ENCODE results near the gene PDPR. TPM values are rescaled to one million over a fixed set of nuclear protein-coding genes. Genes with fewer than 3 reads are reported as not detected.
"Not testable (repeated sequence)": the region's sequence is repeated elsewhere in the genome, so short reads cannot be mapped to it uniquely, and the experiment has no call there.

Gene PDPR
- total RNA-seq, 1 experiment from 2014 or later = 6.6 TPM

DNA sequence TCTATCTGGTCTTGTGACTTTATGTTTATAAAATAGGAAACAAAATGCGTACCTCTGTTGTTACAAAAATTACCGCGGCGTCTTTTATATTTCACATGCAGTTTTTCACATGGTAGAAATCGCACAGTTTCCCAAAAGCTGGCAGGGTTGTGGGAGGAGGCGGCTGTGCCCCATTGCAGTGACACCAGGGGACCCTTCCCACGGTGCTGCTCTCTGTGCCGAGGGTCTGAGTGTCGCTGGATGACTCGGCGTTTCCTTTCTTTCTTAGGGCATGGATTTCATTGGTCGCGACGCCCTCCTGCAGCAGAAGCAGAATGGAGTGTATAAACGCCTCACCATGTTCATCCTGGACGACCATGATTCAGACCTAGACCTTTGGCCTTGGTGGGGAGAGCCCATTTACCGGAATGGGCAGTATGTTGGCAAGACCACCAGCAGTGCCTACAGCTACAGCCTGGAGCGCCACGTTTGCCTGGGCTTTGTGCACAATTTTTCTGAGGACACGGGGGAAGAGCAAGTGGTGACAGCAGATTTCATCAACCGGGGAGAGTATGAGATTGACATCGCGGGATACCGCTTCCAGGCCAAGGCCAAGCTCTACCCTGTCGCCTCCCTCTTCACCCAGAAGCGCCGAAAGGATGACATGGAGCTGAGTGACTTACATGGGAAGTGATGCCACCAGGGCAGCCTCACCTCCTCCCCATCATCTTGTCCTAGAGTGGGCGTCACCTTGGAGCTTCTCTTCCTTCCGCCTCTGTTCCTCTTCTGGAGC is 42.3 kb downstream of the PDPR start:
- Histone ChIP-seq H3K27me3 (no peaks in the 10 kb centered on the region), H3K36me3 (peaks cover 85% of the 10 kb centered on the region), H3K9me3 (no peaks in the 10 kb centered on the region), H3K4me3 (no peak overlapping the region)
- no peak for DNase-seq

DNA sequence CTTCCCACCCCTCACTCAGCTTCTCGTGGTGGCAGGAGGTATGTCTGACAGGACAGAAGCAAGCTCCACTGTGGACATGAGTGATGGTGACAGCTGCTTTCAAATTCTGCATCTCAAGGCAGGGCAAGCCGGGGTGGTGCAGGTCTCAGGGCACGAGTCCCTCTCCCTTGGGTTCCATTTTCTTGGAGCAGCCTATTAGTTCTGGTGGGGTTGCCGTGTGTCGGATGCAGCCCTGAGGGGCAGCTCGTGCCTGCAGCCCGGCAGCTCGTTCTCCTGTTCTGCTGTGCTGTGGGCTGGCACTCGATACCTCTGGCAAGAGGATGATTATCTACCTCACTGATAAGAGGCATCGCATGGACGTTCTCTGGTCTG is 43.0 kb downstream of the PDPR start:
- Histone ChIP-seq H3K36me3 (peaks cover 78% of the 10 kb centered on the region), H3K4me3 (no peak overlapping the region), H3K27me3 (no peaks in the 10 kb centered on the region), H3K9me3 (no peaks in the 10 kb centered on the region)
- DNase-seq = no peak

DNA sequence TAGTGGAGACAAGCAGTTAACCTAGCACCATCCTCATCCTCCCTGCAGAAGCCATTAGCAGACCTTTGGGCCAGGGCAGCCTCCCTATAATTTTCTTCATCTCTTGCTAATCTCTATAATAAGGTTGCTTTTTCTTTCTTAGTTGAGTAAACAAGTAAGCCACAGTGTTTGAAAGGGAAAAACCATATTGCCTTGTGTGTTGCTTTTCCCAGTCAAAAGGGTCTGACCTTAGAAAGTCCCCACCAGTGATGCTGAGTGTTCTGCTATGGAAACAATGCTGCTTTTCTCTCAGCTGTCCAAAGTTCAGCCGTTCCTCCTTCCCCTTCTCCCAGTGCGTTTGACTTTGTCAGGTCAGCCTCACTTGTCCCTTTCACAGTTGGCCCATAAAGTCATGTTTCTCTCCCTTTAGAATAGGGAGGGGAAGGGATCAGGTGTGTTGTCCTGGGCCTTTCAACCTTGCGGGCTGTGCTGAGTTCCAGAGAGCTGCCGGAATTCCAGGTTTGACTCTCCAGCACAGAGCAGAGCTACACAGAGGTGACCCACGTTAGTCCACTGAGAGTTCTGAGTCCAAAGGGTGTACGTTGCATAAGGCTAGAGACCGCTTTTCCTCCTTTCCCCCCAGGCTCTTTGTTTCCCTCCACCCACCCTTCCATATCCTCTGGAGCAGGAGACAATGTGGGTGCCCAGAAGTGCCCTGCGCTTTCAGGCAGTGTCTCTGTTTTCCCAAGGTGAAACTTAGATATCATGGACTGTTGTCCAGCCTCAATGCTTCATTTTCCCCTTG is 43.5 kb downstream of the PDPR start:
- no peaks in the 10 kb centered on the region for H3K9me3 ChIP-seq
- DNase-seq = no peak
- H3K36me3 ChIP-seq = peaks cover 75% of the 10 kb centered on the region
- no peaks in the 10 kb centered on the region for H3K27me3 ChIP-seq
- H3K4me3 ChIP-seq = no peak overlapping the region

DNA sequence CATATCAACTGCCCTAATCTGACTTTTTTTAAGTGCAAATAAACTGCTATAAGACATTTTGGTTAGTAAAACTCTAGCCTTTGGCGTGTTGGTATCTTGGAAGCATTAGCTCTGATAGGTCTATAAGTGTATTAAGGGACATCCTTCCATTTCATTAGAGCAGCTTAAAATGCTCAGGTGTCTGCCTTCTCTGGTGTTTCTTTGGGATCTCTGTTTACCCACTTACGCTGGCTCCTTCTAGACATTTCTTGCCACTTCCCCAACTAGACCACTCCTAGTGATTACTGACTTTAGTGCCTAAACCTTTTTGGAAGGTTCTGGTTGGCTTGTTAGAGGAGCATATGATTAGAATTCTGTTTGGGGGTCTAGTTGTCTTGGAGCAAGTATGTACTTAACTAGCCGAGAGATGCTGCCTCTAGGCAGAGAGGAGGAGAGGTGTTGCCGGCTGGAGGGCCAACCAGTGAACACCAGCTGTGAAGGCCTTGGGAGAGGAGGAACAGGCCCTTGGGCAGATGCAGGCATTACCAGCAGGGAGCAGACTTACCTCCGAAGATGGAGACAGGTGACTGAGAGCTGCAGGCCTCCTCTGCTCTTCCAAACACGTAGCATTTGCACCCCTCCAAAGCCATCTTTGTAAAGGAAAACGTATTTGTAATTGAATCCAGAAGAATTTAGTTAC is 44.3 kb downstream of the PDPR start:
- H3K4me3 ChIP-seq = no peak overlapping the region
- no peaks in the 10 kb centered on the region for H3K27me3 ChIP-seq
- DNase-seq = no peak
- H3K36me3 ChIP-seq = peaks cover 68% of the 10 kb centered on the region
- H3K9me3 ChIP-seq = no peaks in the 10 kb centered on the region

DNA sequence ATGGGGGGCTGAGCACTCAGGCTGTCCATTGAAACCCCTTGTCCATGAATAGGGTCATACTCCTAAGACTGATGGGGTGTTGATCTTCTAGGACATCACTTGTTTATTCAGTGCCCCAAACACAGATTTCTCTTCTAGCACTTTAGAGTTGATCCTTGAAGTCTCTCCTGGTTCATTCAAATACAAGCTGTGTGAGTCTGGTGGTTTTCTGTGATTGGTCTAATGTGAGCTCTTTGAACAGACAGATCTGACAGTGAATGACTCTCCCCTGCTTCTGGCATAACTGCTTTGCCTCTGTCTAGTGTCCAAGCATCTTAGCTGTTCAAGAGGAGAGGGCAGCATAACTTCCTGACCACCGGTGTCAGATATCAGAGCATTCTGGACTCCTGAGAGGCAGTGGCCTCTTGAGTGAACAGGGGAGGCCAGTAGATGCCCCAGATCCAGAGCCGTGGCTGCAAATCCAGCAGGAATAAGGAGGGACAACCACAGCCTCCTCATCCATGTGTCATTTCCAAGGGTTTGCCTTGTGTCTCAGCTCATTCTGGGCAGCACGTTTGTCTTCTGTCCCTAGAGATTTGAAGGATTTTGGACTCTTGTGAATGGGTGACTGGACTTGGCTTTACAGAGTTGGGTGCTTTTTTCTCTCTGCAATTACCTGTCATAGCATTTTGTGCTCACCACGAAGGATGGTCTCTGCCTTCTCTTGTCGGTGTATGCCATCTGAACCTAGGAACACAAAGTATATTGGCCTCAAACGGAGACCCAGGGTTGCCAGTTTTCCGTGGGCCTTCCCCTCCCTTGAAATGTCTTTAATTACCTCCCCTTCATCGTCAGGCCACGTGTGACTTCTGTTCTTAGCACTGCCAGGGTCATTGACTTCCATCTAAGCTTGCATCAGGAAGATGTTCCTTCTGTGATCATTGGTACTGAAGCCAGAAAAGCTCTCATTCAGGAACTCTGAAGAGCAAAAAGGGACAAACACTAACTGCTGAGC is 45.5 kb downstream of the PDPR start:
- peaks cover 55% of the 10 kb centered on the region for H3K36me3 ChIP-seq
- H3K9me3 ChIP-seq = no peaks in the 10 kb centered on the region
- no peaks in the 10 kb centered on the region for H3K27me3 ChIP-seq
- no peak overlapping the region for H3K4me3 ChIP-seq
- DNase-seq = no peak

DNA sequence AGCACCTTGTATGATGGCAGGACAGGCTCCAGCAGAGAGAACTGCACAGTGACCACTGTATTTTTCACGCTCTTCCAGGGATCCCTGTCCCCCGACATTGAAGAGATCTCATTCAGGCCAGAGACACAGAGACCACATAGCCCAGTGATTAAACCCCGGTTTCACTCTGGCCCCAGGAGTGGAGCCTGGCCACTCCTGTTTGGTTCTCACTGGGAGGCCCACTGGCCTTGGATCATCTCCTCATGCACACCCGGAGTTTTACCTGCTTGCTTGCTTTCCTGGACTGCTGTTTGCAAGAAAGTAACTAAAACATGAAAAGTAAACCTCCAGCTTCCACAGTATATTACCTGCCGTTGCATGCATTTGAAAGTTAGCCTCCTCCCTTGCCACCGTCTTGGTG is 46.3 kb downstream of the PDPR start:
- H3K27me3 ChIP-seq = no peaks in the 10 kb centered on the region
- H3K36me3 ChIP-seq = peaks cover 51% of the 10 kb centered on the region
- H3K9me3 ChIP-seq = no peaks in the 10 kb centered on the region
- DNase-seq = no peak
- no peak overlapping the region for H3K4me3 ChIP-seq

DNA sequence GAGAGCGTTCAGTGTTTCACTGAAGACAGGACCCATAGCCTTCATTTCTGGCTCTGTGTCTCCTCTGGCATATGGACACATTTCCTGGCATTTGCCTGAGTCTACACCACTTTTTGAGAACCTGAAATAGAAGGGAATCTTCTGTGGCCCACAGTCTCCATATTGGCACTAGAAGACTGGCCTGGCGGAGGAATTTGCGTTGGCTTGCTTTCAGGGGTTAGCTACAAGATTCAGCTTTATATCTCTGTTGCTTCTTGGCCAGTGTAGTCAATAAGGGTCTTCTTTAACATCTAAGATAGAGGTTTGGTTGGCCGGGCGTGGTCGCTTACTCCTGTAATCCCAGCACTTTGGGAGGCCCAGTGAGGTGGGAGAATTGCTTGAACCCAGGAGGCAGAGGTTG is 46.7 kb downstream of the PDPR start:
- Histone ChIP-seq H3K27me3 (no peaks in the 10 kb centered on the region), H3K4me3 (no peak overlapping the region), H3K36me3 (peaks cover 50% of the 10 kb centered on the region), H3K9me3 (no peaks in the 10 kb centered on the region)
- DNase-seq = no peak

DNA sequence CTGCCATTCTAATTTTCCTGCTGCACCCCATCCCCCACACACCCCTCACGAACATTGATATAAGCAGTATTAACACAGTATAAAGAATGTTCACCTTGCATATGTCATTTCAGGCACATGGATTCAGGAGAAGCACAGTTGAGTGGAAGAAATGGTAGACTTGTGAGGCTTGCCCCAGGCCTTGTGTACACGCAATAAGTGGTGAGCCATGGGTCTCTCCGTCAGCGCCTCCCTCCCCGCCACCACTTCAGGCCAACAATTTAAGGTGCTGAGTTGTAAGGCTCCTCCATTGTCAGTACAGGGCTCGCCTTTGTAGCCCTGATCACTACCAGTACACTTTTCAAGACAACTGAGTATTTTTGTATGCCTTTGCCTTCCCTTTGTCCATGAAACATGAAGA is 47.2 kb downstream of the PDPR start:
- H3K36me3 ChIP-seq = peaks cover 44% of the 10 kb centered on the region
- no peak for DNase-seq
- no peaks in the 10 kb centered on the region for H3K27me3 ChIP-seq
- no peak overlapping the region for H3K4me3 ChIP-seq
- no peaks in the 10 kb centered on the region for H3K9me3 ChIP-seq

DNA sequence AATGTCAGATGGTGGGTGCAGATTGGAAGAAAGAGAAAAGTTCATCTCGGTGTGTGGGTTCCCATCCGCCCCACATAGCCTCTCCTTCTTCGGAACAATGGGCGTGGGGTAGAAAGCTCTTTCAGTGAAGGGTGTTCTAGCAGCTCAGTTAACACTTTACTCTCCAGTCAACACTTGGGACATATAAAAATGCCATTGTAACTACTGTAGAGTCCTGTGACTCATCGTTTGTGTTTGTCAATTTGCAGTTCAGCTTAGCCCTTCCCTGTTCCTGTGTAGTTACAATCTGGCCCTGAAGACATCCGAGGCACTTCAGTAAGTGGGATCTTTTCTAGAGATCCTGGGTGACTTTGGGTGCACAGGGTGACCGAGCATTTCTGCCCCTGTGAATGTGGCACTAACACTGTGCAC is 47.9 kb downstream of the PDPR start:
- no peak overlapping the region for H3K4me3 ChIP-seq

DNA sequence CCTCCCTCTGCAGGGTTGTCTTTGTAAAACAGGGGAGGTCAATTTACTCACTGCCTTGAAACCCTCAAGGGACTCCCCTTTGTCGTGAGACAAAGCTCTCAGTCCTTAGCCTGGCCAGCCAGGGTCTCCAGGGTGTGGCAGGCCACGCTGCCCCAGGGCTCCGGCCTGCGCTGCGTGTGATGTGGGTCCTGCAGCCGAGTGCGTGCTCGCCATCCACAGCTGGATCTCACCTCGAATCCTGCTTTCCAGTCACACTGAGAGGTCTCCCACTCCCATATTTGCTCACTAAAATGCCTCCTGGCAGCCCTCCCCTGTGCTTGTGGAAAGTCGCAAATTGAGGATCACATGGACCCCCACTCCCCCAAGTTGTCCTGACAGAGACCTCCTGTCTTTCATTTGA is 49.5 kb downstream of the PDPR start:
- H3K4me3 ChIP-seq = no peak overlapping the region
- H3K36me3 ChIP-seq = peaks cover 23% of the 10 kb centered on the region
- DNase-seq = no peak
- no peaks in the 10 kb centered on the region for H3K9me3 ChIP-seq
- no peaks in the 10 kb centered on the region for H3K27me3 ChIP-seq

More for the DNA sequence above, 47.9 kb downstream of the PDPR start:
- Histone ChIP-seq H3K36me3 (peaks cover 38% of the 10 kb centered on the region), H3K27me3 (no peaks in the 10 kb centered on the region), H3K9me3 (no peaks in the 10 kb centered on the region)
- no peak for DNase-seq

DNA sequence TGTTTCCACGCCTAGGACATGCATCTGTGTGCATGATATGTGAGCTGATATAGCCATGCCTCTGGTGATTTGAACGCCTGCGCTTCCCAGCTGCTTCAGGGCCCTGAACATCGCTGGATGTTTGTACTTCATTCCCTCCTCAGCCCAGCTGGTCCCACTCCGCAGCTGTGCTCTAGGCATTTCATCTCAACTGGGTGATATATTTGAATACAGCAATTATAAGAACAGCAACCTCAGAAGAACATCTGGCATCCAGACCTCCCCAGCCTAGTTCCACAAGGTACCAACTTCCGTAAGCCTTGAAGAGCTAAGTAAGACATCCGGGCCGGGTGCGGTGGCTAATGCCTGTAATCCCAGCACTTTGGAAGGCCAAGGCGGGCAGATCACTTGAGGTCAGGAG is 52.6 kb downstream of the PDPR start:
- DNase-seq, H3K9me3 ChIP-seq, H3K36me3 ChIP-seq, H3K27me3 ChIP-seq, H3K4me3 ChIP-seq: not testable (repeated sequence)

DNA sequence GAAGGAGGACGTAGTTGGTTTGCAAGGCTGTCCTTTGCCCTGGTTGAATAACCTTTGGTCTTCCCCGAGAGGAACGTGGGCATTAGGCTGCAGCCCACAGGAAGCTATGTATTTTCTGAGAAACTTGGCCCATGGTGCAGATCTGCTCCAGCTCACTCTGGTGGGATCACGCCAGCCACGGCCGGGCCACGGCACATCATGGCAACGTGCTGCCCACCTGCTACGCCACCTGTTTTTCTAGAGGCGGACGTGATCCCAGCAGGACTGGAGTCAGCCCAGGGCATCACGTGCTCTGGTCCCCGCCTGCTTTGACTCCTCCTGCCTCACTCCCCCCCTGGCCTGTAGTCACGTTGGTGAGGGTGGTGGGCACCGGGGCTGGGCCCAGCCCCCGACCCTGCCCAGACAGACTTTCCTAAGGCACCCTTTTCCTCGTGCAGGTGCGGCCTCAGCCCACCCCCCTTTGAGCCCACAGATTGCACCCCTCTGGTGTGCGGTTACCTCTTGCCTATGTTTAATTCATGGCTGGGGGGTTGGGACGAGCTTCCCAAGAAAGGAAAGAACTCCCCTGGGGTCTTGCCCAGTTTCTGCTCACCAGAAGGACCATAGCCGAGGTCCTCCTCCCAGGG is 59.2 kb downstream of the PDPR start, which contains the start of gene CLEC18C:
TSS of gene CLEC18C (plus strand) at position 576 of the 626 bp plus-strand sequence. CDS start 492 bp downstream, outside the sequence.
- H3K9me3 ChIP-seq, H3K4me3 ChIP-seq: not testable (repeated sequence)

DNA sequence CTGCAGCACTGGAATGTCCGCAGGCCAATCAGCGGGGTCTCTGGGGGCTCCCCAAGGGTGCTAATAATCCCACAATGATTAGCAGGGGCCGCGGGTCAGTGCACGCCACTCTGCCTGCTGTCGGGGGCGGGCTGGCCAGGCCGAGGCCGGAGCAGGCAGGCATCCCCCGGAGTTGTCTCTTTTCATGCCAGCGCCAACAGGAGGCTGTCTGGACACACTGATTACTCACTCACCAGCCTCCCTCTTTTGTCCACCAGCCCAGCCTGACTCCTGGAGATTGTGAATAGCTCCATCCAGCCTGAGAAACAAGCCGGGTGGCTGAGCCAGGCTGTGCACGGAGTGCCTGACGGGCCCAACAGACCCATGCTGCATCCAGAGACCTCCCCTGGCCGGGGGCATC is 59.8 kb downstream of the PDPR start:
- not testable (repeated sequence) for H3K9me3 ChIP-seq, H3K36me3 ChIP-seq, DNase-seq, H3K4me3 ChIP-seq, H3K27me3 ChIP-seq

More for the DNA sequence above, 59.2 kb downstream of the PDPR start, which contains the start of gene CLEC18C:
- not testable (repeated sequence) for H3K36me3 ChIP-seq, H3K27me3 ChIP-seq, DNase-seq

DNA sequence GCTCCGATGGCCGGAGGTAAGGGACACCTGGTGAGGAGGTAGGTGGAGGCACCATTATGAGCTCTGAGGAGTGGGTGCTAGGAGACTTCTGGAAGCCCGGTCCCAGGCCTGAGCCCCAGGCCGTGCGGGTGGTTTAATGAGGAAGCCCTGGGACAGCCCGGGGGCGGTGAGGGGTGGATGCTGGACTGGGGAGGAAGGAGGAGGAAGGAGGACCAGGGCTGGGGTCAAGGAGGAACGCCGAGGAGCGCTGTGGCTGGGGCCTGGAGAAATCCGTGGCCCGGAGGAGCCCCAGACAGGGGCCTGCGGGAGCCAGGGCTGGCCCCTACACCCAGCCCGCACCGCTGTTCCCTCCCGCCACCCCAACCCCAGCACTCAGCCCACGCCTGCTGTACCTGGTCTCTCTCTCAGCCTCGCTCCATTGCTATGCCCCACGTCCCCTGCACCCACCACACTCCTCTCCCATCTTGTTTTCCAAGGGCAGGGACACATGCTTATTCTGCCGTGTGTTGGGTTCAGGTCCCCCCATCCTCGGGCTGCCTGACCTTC is 60.3 kb downstream of the PDPR start:
- DNase-seq, H3K9me3 ChIP-seq, H3K27me3 ChIP-seq, H3K4me3 ChIP-seq, H3K36me3 ChIP-seq: not testable (repeated sequence)

DNA sequence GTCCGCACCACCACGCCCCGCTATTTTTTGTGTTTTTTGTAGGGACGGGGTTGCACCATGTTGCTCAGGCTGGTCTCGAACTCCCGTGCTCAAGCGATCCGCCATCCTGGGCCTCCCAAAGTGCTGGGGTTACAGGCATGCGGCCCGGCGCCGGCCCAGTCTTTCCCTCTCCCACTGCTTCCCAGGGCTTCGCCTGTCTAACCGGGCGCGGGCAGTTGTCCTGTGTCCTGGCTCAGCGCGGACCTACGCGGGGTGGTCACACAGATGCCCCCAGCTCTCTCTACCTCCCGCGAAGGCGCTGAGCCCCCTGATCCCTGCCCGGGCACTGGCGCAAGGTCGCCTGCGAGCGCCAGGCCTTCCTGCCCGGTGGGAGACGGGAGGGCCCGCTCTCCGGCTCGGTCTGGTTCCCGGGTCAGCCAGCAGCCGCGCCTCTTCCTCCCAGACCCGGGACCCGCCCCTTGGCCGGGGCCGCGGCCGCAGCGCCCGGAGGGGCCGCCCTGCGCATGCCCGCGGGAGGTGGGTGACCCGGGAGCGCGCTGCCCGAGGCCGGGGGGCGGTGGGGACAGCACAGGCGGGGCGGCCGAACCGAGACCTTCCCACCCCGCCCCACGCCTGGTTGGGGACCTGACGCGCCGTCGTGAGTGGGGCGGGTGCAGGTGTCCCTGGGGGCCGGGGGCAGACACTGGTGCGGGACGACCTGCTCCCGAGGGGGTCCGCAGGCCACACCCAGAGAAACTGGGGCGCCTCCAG is 73.9 kb downstream of the PDPR start:
- H3K36me3 ChIP-seq, H3K27me3 ChIP-seq, H3K9me3 ChIP-seq, H3K4me3 ChIP-seq: not testable (repeated sequence)
- DNase-seq = peak; percentile 38
